Measurements from ENCODE around the gene TRPM3.

- TF ChIP-seq POLR2A (IDR thresholded peaks at IDR 0.05) (no peak), EP300 (IDR thresholded peaks at IDR 0.05) (no peak), POLR2AphosphoS5 (IDR thresholded peaks at IDR 0.05) (no peak)
- TF ChIP-seq, protein P1, sequence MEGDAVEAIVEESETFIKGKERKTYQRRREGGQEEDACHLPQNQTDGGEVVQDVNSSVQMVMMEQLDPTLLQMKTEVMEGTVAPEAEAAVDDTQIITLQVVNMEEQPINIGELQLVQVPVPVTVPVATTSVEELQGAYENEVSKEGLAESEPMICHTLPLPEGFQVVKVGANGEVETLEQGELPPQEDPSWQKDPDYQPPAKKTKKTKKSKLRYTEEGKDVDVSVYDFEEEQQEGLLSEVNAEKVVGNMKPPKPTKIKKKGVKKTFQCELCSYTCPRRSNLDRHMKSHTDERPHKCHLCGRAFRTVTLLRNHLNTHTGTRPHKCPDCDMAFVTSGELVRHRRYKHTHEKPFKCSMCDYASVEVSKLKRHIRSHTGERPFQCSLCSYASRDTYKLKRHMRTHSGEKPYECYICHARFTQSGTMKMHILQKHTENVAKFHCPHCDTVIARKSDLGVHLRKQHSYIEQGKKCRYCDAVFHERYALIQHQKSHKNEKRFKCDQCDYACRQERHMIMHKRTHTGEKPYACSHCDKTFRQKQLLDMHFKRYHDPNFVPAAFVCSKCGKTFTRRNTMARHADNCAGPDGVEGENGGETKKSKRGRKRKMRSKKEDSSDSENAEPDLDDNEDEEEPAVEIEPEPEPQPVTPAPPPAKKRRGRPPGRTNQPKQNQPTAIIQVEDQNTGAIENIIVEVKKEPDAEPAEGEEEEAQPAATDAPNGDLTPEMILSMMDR (IDR thresholded peaks at IDR 0.05) = no peak
These were observed 571.5 kb downstream of the TRPM3 start for GRCh38 chr9:70549926-70550325.
